Fibroblast of lung (primary cell): ENCODE data around the gene DNAJC1. TPM values are rescaled to one million over a fixed set of nuclear protein-coding genes. Genes with fewer than 3 reads are reported as not detected.
A peak's percentile ranks its signal among the peaks of the same experiment; 100 is the strongest.
"Not testable (repeated sequence)": the region's sequence is repeated elsewhere in the genome, so short reads cannot be mapped to it uniquely, and the experiment has no call there.

Experiments used
- DNase-seq, 2 donors: peaks; one replicate each; pipeline versions ENCODE4 v3.0.0 to v3.0.0-alpha.2; 2010; ENCODE audit warnings: low read depth in 2 of 2
- H2AFZ ChIP-seq: 2 replicates; pipeline ENCODE4 v1.5.1; 2012; ENCODE audit warnings: low read length, control low read depth, inconsistent platforms
- H3K27ac ChIP-seq: 2 replicates; pipeline ENCODE4 v1.5.1; 2011; ENCODE audit warnings: low read length, control low read depth; ENCODE audit not compliant: insufficient read depth
- H3K27me3 ChIP-seq: 2 replicates; pipeline ENCODE4 v1.5.1; 2011; ENCODE audit warnings: mild to moderate bottlenecking, low read length; ENCODE audit not compliant: control insufficient read depth, insufficient read depth
- H3K36me3 ChIP-seq: 2 replicates; pipeline ENCODE4 v1.5.1; 2011; ENCODE audit warnings: low read length; ENCODE audit not compliant: control insufficient read depth, insufficient read depth
- H3K4me1 ChIP-seq: 2 replicates; pipeline ENCODE4 v1.5.1; 2011; ENCODE audit warnings: low read length; ENCODE audit not compliant: control insufficient read depth, insufficient read depth; ENCODE audit errors: extremely low read depth
- H3K4me2 ChIP-seq: 2 replicates; pipeline ENCODE4 v1.5.1; 2011; ENCODE audit warnings: low read length, control low read depth; ENCODE audit not compliant: insufficient read depth; ENCODE audit errors: extremely low read depth
- H3K4me3 ChIP-seq, 4 experiments: fragments of 200-600 bp in 1 of 4; sonication (generic) in 1 of 4; replicated peaks in 1 of 4; 2 replicates each; pipeline ENCODE4 v1.5.1; 2011 to 2016; ENCODE audit warnings: low read length in 4 of 4, low read depth in 3 of 4, mild to moderate bottlenecking in 3 of 4, control low read depth in 2 of 4, inconsistent platforms in 1 of 4, mixed read lengths in 1 of 4; ENCODE audit not compliant: insufficient read depth in 1 of 4; ENCODE audit errors: control extremely low read depth in 1 of 4
- H3K79me2 ChIP-seq: 2 replicates; pipeline ENCODE4 v1.5.1; 2012; ENCODE audit warnings: mild to moderate bottlenecking, low read length, inconsistent platforms; ENCODE audit not compliant: control insufficient read depth, insufficient read depth
- H3K9ac ChIP-seq: 2 replicates; pipeline ENCODE4 v1.5.1; 2011; ENCODE audit warnings: mild to moderate bottlenecking, low read length, control low read depth; ENCODE audit not compliant: insufficient read depth
- H3K9me3 ChIP-seq: 2 replicates; pipeline ENCODE4 v1.5.1; 2012; ENCODE audit warnings: low read depth, low read length; ENCODE audit not compliant: control insufficient read depth, insufficient read depth
- H4K20me1 ChIP-seq: 2 replicates; pipeline ENCODE4 v1.5.1; 2011; ENCODE audit warnings: low read length; ENCODE audit not compliant: control insufficient read depth, insufficient read depth; ENCODE audit errors: extremely low read depth
- EZH2 ChIP-seq: IDR thresholded peaks from 2 replicates; pipeline ENCODE4 v1.5.1; 2012; ENCODE audit warnings: low read length, control low read depth, mild to moderate bottlenecking; ENCODE audit errors: missing control alignments
- polyA plus RNA-seq, 2 donors: library from polyadenylated mRNA; depleted of rRNA in 1 of 2; stranded (reverse) in 1 of 2; unstranded in 1 of 2; fragments of >200 nt; gene quantifications; 2 replicates each; pipeline ENCODE4 v1.2.1, GENCODE V29; 2011 to 2012; ENCODE audit warnings: missing spikeins in 1 of 2
- total RNA-seq: library from RNA; depleted of rRNA; stranded (reverse); fragments of >200 nt; gene quantifications from 2 replicates; pipeline ENCODE4 v1.2.1, GENCODE V29; 2014
- TF ChIP-seq, protein P1 (sequence below), 2 donors: IDR thresholded peaks in 1 of 2; conservative IDR thresholded peaks in 1 of 2; 1 replicate in 1 of 2; 2 replicates in 1 of 2; pipeline ENCODE4 v1.5.1; 2011 to 2012; ENCODE audit warnings: low read length in 2 of 2, control low read depth in 1 of 2, inconsistent platforms in 1 of 2, low read depth in 1 of 2, mild to moderate bottlenecking in 1 of 2

Gene DNAJC1
- total and polyA plus RNA-seq, 2 donors (not counting 1 experiment from before 2014, with no cell fraction given): 27.7 to 46.2 TPM

DNA sequence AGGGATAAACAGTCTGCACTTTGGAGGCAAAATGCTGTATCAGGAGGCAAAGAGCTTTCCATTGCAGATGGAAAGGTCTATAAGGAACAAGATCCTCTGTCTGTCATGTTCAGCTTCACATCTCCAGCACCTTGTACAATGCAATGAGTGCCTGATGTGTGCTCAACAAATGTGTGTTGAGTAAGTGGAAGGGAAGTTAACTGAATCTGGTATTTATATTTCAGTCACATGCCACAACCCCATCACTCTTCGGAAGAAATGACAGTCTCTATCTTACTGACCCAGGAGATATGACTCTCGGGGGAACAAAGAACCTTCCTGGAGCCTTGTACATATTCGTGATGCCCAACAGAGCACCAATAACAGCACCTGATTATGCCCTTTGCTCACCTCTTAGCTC, 20.0 kb upstream of the DNAJC1 start:
- no peak overlapping the region for H2AFZ ChIP-seq
- no peaks in the 10 kb centered on the region for H3K4me1 ChIP-seq
- H4K20me1 ChIP-seq: no peaks in the 10 kb centered on the region
- H3K79me2 ChIP-seq: no peaks in the 10 kb centered on the region
- H3K4me2 ChIP-seq: no peak overlapping the region
- no peak overlapping the region for H3K27ac ChIP-seq
- TF ChIP-seq, protein P1, sequence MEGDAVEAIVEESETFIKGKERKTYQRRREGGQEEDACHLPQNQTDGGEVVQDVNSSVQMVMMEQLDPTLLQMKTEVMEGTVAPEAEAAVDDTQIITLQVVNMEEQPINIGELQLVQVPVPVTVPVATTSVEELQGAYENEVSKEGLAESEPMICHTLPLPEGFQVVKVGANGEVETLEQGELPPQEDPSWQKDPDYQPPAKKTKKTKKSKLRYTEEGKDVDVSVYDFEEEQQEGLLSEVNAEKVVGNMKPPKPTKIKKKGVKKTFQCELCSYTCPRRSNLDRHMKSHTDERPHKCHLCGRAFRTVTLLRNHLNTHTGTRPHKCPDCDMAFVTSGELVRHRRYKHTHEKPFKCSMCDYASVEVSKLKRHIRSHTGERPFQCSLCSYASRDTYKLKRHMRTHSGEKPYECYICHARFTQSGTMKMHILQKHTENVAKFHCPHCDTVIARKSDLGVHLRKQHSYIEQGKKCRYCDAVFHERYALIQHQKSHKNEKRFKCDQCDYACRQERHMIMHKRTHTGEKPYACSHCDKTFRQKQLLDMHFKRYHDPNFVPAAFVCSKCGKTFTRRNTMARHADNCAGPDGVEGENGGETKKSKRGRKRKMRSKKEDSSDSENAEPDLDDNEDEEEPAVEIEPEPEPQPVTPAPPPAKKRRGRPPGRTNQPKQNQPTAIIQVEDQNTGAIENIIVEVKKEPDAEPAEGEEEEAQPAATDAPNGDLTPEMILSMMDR (conservative IDR thresholded peaks at IDR 0.05 in 1 of 2, IDR thresholded peaks at IDR 0.05 in 1 of 2; ENCODE audit: low read depth in 1 of 2, low read length in 2 of 2): no peak
- no peak for TF ChIP-seq EZH2
- no peaks in the 10 kb centered on the region for H3K36me3 ChIP-seq
- H3K27me3 ChIP-seq: no peaks in the 10 kb centered on the region
- no peak overlapping the region for H3K4me3 ChIP-seq
- H3K9ac ChIP-seq: no peak overlapping the region
- DNase-seq: no peak
- no peaks in the 10 kb centered on the region for H3K9me3 ChIP-seq

GRCh38 chr10:22022257-22023032, 18.9 kb upstream of the DNAJC1 start:
- Histone ChIP-seq H3K4me1 (no peaks in the 10 kb centered on the region), H3K27me3 (no peaks in the 10 kb centered on the region), H3K4me2 (no peak overlapping the region), H2AFZ (peak overlapping the region; percentile 10), H3K79me2 (no peaks in the 10 kb centered on the region), H3K27ac (no peak overlapping the region), H3K9me3 (no peaks in the 10 kb centered on the region), H4K20me1 (no peaks in the 10 kb centered on the region), H3K36me3 (no peaks in the 10 kb centered on the region), H3K9ac (no peak overlapping the region), H3K4me3 (no peak overlapping the region)
- TF ChIP-seq EZH2: no peak
- TF ChIP-seq, protein P1 (conservative IDR thresholded peaks at IDR 0.05 in 1 of 2, IDR thresholded peaks at IDR 0.05 in 1 of 2; ENCODE audit: low read depth in 1 of 2, low read length in 2 of 2): no peak
- peak in 1 of 2 donors; percentile 88 for DNase-seq

- H3K27me3 ChIP-seq, H3K4me1 ChIP-seq, H3K4me3 ChIP-seq, H3K4me2 ChIP-seq, H4K20me1 ChIP-seq, H3K9ac ChIP-seq, H2AFZ ChIP-seq, H3K79me2 ChIP-seq, DNase-seq, H3K27ac ChIP-seq, H3K36me3 ChIP-seq, H3K9me3 ChIP-seq: not testable (repeated sequence)
Observed at GRCh38 chr10:22021144-22021543, 17.6 kb upstream of the DNAJC1 start.
